PC-9 (cell line): ENCODE measurements around the gene ZNF480.

Source experiments
- CTCF ChIP-seq: fragments of 200-600 bp; sonication (generic); conservative IDR thresholded peaks from 2 replicates; pipeline ENCODE4 v1.6.1; 2017; ENCODE audit warnings: mixed run types, antibody characterized with exemption, mild to moderate bottlenecking, moderate library complexity
- EZH2 ChIP-seq: fragments of 200-600 bp; sonication (generic); IDR thresholded peaks from 2 replicates; pipeline ENCODE4 v1.8.0; 2017; ENCODE audit warnings: antibody characterized with exemption, low read depth

DNA sequence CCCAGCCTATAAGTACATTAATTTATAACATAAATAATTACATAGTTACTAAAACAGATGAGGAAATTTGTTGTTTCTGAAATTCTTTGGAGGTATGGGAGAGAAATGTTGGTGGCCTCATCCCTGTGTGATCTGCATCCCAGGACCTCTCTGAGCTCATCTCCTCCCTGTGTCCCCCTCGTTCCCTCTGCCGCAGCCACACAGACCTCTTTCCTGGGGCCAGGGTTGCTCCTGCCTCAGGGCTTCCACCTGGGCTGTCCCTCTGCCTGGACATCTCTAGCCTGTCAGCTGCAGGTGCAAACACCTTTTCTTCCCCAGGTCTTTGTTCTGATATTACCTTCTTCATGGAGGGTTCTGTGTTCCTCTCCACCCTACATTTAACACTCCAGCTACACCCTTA, 23.7 kb upstream of the ZNF480 start:
- TF ChIP-seq CTCF (no peak), EZH2 (no peak)
